Thoracic aorta (tissue), 2 donors: ENCODE measurements around the gene RGS2. TPM values are rescaled to one million over a fixed set of nuclear protein-coding genes. Genes with fewer than 3 reads are reported as not detected.

ENCODE experiments used
- ATAC-seq: fragments of 150-250 bp; one replicate; pipeline ENCODE4 v1.8.0; 2017; ENCODE audit warnings: low read depth; ENCODE audit not compliant: insufficient number of reproducible peaks, low FRiP score
- DNase-seq: peaks from one replicate; pipeline ENCODE4 v3.0.0-alpha.2; 2020; ENCODE audit warnings: low spot score
- H3K27ac ChIP-seq, 2 donors: fragments of 200-600 bp; sonication (generic); 1 replicate in 1 of 2; 2 replicates in 1 of 2; pipeline ENCODE4 v1.5.1; 2016; ENCODE audit warnings: mild to moderate bottlenecking in 2 of 2, moderate library complexity in 2 of 2
- H3K27me3 ChIP-seq: fragments of 200-600 bp; sonication (generic); replicated peaks from 2 replicates; pipeline ENCODE4 v1.6.0; 2016; ENCODE audit warnings: mild to moderate bottlenecking; ENCODE audit not compliant: insufficient read depth
- H3K36me3 ChIP-seq: fragments of 200-600 bp; sonication (generic); one replicate; pipeline ENCODE4 v1.5.1; 2016
- H3K4me1 ChIP-seq, 2 donors: fragments of 200-600 bp; sonication (generic); 1 replicate in 1 of 2; 2 replicates in 1 of 2; pipeline versions ENCODE4 v1.5.1 to v1.6.0; 2016; ENCODE audit warnings: low read depth in 2 of 2, mild to moderate bottlenecking in 1 of 2; ENCODE audit not compliant: control insufficient read depth in 1 of 2
- H3K4me3 ChIP-seq: fragments of 200-600 bp; sonication (generic); 2 replicates; pipeline ENCODE4 v1.5.1; 2016; ENCODE audit warnings: mild to moderate bottlenecking
- H3K9me3 ChIP-seq: fragments of 200-600 bp; sonication (generic); 2 replicates; pipeline ENCODE4 v1.5.1; 2016
- total RNA-seq, 2 donors: library from RNA; depleted of rRNA; stranded (reverse); fragments of >200 nt; gene quantifications; one replicate each; pipeline versions ENCODE4 v1.1.0 to v1.2.3, GENCODE V29; 2016
- TF ChIP-seq, protein P1 (sequence below): fragments of 200-600 bp; sonication (generic); IDR thresholded peaks from one replicate; pipeline ENCODE4 v1.5.1; 2019; ENCODE audit warnings: antibody characterized with exemption

Gene RGS2
- total RNA-seq, 2 donors from 2014 or later = 85.2 to 188 TPM

DNA sequence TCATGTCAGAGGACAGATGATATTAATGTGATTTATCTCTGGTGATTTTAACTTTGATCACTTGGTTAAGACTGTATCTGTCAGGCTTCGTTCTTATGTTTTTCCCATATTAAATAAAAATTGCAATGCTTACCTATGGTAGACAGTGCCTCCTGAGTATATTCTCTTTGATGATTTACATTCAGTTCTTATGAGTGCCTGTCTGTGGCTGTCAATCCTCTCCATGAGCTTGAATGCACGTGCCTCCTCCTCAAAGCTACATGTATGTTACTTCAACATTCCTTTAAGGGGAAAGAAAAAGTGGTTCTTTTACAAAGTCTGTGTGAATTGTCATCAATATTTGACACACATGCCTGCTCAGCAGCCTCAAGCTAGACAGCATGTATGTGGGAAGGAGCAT lies 44.2 kb upstream of the RGS2 start:
- TF ChIP-seq, protein P1, sequence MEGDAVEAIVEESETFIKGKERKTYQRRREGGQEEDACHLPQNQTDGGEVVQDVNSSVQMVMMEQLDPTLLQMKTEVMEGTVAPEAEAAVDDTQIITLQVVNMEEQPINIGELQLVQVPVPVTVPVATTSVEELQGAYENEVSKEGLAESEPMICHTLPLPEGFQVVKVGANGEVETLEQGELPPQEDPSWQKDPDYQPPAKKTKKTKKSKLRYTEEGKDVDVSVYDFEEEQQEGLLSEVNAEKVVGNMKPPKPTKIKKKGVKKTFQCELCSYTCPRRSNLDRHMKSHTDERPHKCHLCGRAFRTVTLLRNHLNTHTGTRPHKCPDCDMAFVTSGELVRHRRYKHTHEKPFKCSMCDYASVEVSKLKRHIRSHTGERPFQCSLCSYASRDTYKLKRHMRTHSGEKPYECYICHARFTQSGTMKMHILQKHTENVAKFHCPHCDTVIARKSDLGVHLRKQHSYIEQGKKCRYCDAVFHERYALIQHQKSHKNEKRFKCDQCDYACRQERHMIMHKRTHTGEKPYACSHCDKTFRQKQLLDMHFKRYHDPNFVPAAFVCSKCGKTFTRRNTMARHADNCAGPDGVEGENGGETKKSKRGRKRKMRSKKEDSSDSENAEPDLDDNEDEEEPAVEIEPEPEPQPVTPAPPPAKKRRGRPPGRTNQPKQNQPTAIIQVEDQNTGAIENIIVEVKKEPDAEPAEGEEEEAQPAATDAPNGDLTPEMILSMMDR = no peak
- H3K4me3 ChIP-seq = no peak overlapping the region
- no peaks in the 10 kb centered on the region for H3K36me3 ChIP-seq
- H3K27me3 ChIP-seq = no peaks in the 10 kb centered on the region
- no peak for ATAC-seq
- no peak for DNase-seq
- no peak overlapping the region for H3K27ac ChIP-seq
- H3K4me1 ChIP-seq = no peaks in the 10 kb centered on the region
- H3K9me3 ChIP-seq = no peaks in the 10 kb centered on the region

DNA sequence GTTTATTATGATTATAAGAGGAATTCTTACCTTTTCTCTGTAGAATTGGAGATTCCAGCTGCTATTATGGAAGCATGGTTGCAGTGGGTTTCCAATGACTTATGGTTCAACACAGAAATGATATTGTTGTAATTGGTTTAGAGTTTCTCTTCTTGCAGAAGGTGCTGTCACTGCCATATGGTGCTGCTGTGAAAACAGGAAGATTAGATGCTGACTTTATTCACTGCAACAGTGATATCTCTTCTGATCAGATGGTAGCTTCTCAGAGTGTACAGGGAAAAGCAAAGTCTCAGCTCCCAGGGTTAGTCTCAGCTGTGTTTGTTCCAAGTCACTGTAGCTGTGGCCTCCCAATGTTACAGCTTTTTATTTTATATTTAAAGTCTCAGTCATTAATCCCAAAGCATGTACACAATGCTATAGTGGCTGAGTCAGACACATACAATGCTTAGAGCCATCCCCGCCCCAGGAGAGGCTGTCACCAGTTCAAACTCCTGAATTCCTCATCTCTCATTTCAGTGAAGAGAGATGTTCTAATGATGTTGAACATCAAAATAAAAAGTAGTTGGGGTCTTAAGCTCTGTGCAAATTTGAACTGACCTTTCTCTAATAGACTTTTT lies 42.7 kb upstream of the RGS2 start:
- TF ChIP-seq, protein P1 = no peak
- Histone ChIP-seq H3K27me3 (no peaks in the 10 kb centered on the region), H3K27ac (no peak overlapping the region), H3K4me1 (no peaks in the 10 kb centered on the region), H3K36me3 (no peaks in the 10 kb centered on the region), H3K9me3 (no peaks in the 10 kb centered on the region), H3K4me3 (no peak overlapping the region)
- DNase-seq (no peak), ATAC-seq (no peak)

DNA sequence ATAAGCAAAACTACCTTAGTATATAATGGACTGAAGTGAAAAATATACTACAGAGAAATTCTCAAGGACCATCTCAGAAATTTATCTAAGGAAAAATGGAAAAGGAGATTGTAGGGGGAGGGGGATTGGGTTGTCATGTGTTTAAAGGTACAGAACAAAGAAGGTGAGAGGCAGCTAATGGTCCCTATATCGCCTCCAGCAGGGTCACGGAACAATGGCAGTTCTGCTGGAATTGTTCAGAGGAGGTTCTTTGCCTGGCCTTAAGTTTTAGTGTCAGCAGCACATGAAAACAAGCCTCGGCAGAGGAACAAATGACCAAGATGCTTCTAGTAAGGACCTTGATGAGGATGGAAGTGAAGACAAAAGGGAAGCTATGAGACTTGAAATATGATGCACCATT lies 42.0 kb upstream of the RGS2 start:
- TF ChIP-seq, protein P1 = no peak
- Histone ChIP-seq H3K9me3 (no peaks in the 10 kb centered on the region), H3K27ac (no peak overlapping the region), H3K36me3 (no peaks in the 10 kb centered on the region), H3K4me3 (no peak overlapping the region), H3K27me3 (no peaks in the 10 kb centered on the region), H3K4me1 (no peaks in the 10 kb centered on the region)
- DNase-seq (no peak), ATAC-seq (no peak)

DNA sequence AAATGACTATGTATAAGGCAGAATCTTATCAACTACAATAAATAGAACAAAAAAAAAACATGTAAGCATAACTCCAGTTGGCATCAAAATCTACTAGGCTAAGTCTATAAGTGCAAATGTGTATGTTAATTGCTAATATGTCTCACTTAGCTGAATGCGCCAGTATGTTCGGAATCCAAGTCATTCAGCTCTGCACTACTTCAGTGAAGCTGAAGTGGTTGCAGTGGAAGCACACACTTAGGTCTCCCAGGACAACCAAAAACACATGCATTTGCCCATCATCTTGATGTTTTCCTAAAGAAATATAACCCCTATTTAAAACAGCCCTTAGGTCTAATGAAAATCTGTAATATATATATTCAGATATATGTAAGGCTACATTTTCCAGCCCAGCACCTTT lies 41.0 kb upstream of the RGS2 start:
- no peak for DNase-seq
- H3K9me3 ChIP-seq = no peaks in the 10 kb centered on the region
- H3K27me3 ChIP-seq = no peaks in the 10 kb centered on the region
- no peaks in the 10 kb centered on the region for H3K4me1 ChIP-seq
- ATAC-seq = no peak
- no peak overlapping the region for H3K27ac ChIP-seq
- H3K36me3 ChIP-seq = no peaks in the 10 kb centered on the region
- TF ChIP-seq, protein P1 = no peak
- no peak overlapping the region for H3K4me3 ChIP-seq

DNA sequence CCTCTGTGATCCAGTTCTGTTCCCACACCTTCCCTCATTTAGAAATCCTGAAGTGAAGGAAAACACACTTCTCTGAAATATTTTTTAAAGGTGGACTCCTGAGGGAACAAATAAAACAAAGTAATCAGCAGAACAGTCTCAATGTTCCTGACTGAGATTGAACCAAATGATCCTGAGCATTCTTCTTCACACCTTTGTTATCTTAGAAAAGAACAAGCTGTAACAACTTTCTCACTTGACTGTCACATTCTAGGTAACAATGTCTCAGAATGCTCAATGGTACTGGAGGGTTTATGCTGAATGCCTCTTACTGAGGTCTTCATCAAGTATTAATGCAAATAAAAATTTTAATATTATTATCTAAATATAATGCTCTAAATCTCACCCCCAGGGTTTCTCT lies 40.4 kb upstream of the RGS2 start:
- H3K4me3 ChIP-seq = no peak overlapping the region
- no peaks in the 10 kb centered on the region for H3K27me3 ChIP-seq
- DNase-seq (no peak), ATAC-seq (no peak)
- no peaks in the 10 kb centered on the region for H3K4me1 ChIP-seq
- H3K36me3 ChIP-seq = no peaks in the 10 kb centered on the region
- TF ChIP-seq, protein P1 = no peak
- H3K27ac ChIP-seq = no peak overlapping the region
- H3K9me3 ChIP-seq = no peaks in the 10 kb centered on the region
